ENCODE results near the gene E2F3. TPM values are rescaled to one million over a fixed set of nuclear protein-coding genes. Genes with fewer than 3 reads are reported as not detected.

The E2F3 gene
- total and polyA plus RNA-seq, 10 of the 15 experiments (the other 5 are each of a cell fraction or from before 2014, with no cell fraction given): 5.1 to 16.8 (median 10.6) TPM

DNA sequence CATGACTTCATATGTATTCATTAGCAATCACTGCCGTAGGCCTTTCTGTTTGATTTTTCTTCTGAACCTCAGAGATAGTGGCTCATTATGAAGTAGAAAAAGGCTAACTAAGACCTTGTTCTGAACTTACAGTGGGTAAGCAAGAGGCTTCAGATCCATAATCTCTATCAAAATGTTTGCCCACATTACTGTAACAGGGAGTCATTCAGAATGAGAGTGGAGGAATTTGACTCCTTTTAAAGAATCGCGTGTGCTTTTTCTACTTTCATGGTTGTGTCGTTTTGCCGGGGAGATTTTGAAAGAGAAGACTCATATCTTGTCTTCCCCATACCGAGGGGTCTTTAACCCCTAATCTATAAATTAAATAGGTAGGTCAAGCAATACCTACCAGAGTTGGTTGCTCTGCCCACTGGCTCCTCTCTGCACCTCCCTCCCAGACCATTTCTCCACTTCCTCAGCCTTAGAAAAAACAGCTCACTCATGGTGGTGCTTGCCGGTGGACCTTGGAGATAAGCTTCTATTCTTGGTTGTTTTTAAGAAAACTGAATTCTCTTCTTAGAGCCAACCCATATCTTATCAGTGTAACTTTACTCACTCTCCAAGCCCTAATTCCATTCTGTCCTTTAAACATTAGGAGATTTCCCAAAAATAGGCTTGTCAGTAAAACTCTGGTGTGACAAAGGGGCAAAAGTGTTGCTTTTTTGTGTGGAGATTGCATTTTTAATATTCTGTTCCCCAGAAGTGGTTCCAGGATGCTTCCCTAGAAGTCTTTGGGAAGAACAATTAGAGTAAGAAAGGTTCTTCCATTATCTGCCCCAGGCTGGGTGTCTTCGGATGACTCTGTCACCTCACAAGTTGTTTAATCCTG, 56.6 kb downstream of the E2F3 start:
- Histone ChIP-seq H3K4me1 (ENCODE audit: control insufficient read depth, insufficient read depth, low read length) (peaks cover 6% of the 10 kb centered on the region), H3K4me2 (ENCODE audit: control insufficient read depth, insufficient read depth) (no peak overlapping the region), H2AFZ (ENCODE audit: control insufficient read depth, low read depth, low read length) (no peak overlapping the region), H3K9ac (ENCODE audit: control insufficient read depth, insufficient read depth, low read length) (no peak overlapping the region), H3K27ac (ENCODE audit: control insufficient read depth, insufficient read depth) (no peak overlapping the region), H3K4me3 (no peak overlapping the region), H3K27me3 (replicated peaks in 1 of 2; ENCODE audit: control insufficient read depth in 2 of 2, insufficient read depth in 2 of 2, low read length in 1 of 2) (no peaks in the 10 kb centered on the region), H3K9me3 (replicated peaks; ENCODE audit: control insufficient read depth, insufficient read depth, low read length) (peaks cover 3% of the 10 kb centered on the region; the same call in 2 of the 3 replicates), H3K36me3 (ENCODE audit: control insufficient read depth in 2 of 2, insufficient read depth in 2 of 2, low read length in 1 of 2) (peaks cover 3 to 10% of the 10 kb centered on the region in 2 experiments), H3K79me2 (ENCODE audit: control insufficient read depth, insufficient read depth, low read length) (peaks cover 29% of the 10 kb centered on the region), H4K20me1 (ENCODE audit: control insufficient read depth, insufficient read depth) (no peaks in the 10 kb centered on the region)
- SMC1A ChIA-PET (ENCODE audit: uncharacterized antibody, unreplicated experiment): interaction anchor here (1.2 to 2.5 kb wide), 7 partner anchors 9 to 54 kb away, joined by 3 to 9 read pairs (median 5); no protein-coding TSS in a partner anchor
- ATAC-seq (no peak), FAIRE-seq (no peak), DNase-seq (ENCODE audit: low read depth, low spot score) (no peak)
- intact Hi-C loops (cut with micrococcal nuclease; ENCODE audit: unreplicated experiment): no loop called here
- WGBS (ENCODE audit: insufficient coverage, insufficient replicate concordance, low lambda C conversion rate, missing lambda C conversion rate): 92% methylated on average over 8 of the region's 8 CpGs
- no TSS peak for BruUV-seq (replicated peaks)
- RAD21 ChIA-PET (ENCODE audit: unreplicated experiment): interaction anchor here (0.9 kb wide), 1 partner anchor 54 kb away, joined by 3 read pairs; no protein-coding TSS in a partner anchor
- POLR2A ChIA-PET: no interaction called here
- CTCF ChIA-PET: interaction anchor here (1.5 to 2.0 kb wide), 3 partner anchors 13 to 71 kb away, joined by 3 to 10 read pairs (median 3); no protein-coding TSS in a partner anchor
- no peak for TF ChIP-seq YBX1 (IDR thresholded peaks at IDR 0.05)
- TF ChIP-seq, protein P1, sequence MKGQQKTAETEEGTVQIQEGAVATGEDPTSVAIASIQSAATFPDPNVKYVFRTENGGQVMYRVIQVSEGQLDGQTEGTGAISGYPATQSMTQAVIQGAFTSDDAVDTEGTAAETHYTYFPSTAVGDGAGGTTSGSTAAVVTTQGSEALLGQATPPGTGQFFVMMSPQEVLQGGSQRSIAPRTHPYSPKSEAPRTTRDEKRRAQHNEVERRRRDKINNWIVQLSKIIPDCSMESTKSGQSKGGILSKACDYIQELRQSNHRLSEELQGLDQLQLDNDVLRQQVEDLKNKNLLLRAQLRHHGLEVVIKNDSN (IDR thresholded peaks at IDR 0.05; ENCODE audit: borderline replicate concordance, extremely low read length, insufficient read depth, low read depth, low read length): no peak
- in situ Hi-C loops (cut with MboI): no loop called here

DNA sequence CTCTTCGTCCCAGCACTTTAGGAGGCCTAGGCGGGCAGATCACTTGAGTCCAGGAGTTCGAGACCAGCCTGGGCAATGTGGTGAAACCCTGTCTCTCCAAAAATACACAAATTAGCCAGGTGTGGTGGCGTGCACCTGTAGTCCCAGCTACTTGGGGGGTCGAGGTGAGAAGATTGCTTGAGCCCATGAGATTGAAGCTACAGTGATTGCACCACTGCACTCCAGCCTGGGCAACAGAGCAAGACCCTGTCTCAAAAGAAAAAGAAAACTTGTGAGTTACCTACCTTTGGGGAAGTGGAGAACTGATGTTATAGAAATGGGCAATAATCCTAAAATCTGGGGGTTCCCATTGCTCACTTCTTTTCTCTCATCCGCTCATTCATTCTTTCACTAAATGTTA, 58.0 kb downstream of the E2F3 start:
- POLR2A ChIA-PET: no interaction called here
- in situ Hi-C loops (cut with MboI) (no loop called here), intact Hi-C loops (cut with micrococcal nuclease; ENCODE audit: unreplicated experiment) (no loop called here)
- peaks cover 20% of the 10 kb centered on the region for H3K4me1 ChIP-seq (ENCODE audit: control insufficient read depth, insufficient read depth, low read length)
- no peak for TF ChIP-seq MYB (IDR thresholded peaks at IDR 0.05; ENCODE audit: borderline replicate concordance, low read depth, low read length)
- no peak for TF ChIP-seq IRF4 (IDR thresholded peaks at IDR 0.05; ENCODE audit: low read depth, low read length)
- no peak for TF ChIP-seq DPF2 (IDR thresholded peaks at IDR 0.05)
- no peak for TF ChIP-seq KAT2A (conservative IDR thresholded peaks at IDR 0.05; ENCODE audit: control insufficient read depth, low read depth, low read length)
- no peak for TF ChIP-seq FOS (IDR thresholded peaks at IDR 0.05; ENCODE audit: borderline replicate concordance, extremely low read depth, insufficient read length)
- TF ChIP-seq, protein P2, sequence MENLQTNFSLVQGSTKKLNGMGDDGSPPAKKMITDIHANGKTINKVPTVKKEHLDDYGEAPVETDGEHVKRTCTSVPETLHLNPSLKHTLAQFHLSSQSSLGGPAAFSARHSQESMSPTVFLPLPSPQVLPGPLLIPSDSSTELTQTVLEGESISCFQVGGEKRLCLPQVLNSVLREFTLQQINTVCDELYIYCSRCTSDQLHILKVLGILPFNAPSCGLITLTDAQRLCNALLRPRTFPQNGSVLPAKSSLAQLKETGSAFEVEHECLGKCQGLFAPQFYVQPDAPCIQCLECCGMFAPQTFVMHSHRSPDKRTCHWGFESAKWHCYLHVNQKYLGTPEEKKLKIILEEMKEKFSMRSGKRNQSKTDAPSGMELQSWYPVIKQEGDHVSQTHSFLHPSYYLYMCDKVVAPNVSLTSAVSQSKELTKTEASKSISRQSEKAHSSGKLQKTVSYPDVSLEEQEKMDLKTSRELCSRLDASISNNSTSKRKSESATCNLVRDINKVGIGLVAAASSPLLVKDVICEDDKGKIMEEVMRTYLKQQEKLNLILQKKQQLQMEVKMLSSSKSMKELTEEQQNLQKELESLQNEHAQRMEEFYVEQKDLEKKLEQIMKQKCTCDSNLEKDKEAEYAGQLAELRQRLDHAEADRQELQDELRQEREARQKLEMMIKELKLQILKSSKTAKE (IDR thresholded peaks at IDR 0.05; ENCODE audit: low read depth, poor library complexity, severe bottlenecking): no peak
- no peak for TF ChIP-seq SMAD1 (IDR thresholded peaks at IDR 0.05; ENCODE audit: low read depth, partially characterized antibody)
- RAD21 ChIA-PET (ENCODE audit: unreplicated experiment): no interaction called here
- no TSS peak for BruUV-seq (replicated peaks)
- no peak overlapping the region for H3K9ac ChIP-seq (ENCODE audit: control insufficient read depth, insufficient read depth, low read length)
- WGBS (ENCODE audit: insufficient coverage, insufficient replicate concordance, low lambda C conversion rate, missing lambda C conversion rate): 97% methylated on average over 6 of the region's 6 CpGs
- no peak overlapping the region for H3K4me3 ChIP-seq
- no peaks in the 10 kb centered on the region; the same call in 1 of the 2 replicates for H4K20me1 ChIP-seq (ENCODE audit: control insufficient read depth, insufficient read depth)
- H3K9me3 ChIP-seq (replicated peaks; ENCODE audit: control insufficient read depth, insufficient read depth, low read length): peaks cover 3% of the 10 kb centered on the region; the same call in 2 of the 3 replicates
- H3K36me3 ChIP-seq (ENCODE audit: control insufficient read depth in 2 of 2, insufficient read depth in 2 of 2, low read length in 1 of 2): peaks cover 3 to 6% of the 10 kb centered on the region in 2 experiments
- no peak overlapping the region for H3K27ac ChIP-seq (ENCODE audit: control insufficient read depth, insufficient read depth)
- SMC1A ChIA-PET (ENCODE audit: uncharacterized antibody, unreplicated experiment): interaction anchor here (1.2 to 2.5 kb wide), 4 partner anchors 9 to 54 kb away, joined by 3 to 9 read pairs (median 6); no protein-coding TSS in a partner anchor
- no peak overlapping the region for H3K4me2 ChIP-seq (ENCODE audit: control insufficient read depth, insufficient read depth)
- FAIRE-seq: no peak
- CTCF ChIA-PET: interaction anchor here (2.0 kb wide), 1 partner anchor 55 kb away, joined by 10 read pairs; no protein-coding TSS in a partner anchor
- ATAC-seq: no peak
- H2AFZ ChIP-seq (ENCODE audit: control insufficient read depth, low read depth, low read length): no peak overlapping the region
- H3K79me2 ChIP-seq (ENCODE audit: control insufficient read depth, insufficient read depth, low read length): peaks cover 34% of the 10 kb centered on the region
- no peak for DNase-seq (ENCODE audit: low read depth, low spot score)
- H3K27me3 ChIP-seq (replicated peaks in 1 of 2; ENCODE audit: control insufficient read depth in 2 of 2, insufficient read depth in 2 of 2, low read length in 1 of 2): no peaks in the 10 kb centered on the region
